ENCODE results near the gene CARD19.

The CARD19 gene

DNA sequence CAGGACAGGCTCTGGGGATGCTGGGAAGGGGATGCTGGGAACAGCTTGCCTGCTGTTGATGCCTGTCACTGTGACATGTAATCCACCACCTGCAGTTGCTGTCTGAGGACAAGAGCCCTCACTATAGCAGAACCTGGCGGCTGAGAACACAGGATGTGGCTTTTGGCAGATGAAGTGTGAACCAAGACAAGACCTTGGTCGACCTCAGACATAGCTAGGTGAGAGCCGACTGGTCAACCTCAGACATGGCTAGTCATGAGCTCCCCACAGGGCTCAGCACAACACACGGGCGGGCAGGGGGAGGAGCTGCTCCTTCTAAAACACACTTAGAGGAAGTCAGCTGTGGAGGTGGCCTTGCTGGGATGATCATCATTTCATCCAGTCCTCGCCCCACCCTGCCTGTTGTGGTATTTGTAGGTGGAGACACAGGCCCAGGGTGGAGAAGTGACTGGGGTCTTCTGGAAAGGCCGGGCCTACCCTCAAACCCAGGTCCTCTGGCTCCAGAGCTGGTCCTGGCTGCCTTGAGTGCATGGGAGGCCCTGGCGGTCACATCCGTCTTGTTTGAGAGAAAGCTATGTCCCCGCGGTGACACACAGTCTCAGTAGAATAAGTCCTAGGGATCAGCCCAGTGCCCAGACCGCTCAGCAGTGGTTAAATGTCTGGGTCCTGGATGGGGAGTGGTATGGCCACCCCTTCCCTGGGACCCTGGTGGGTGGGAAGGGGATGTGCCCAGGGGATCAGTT is 31.5 kb upstream of the CARD19 start:
- DNase-seq (ENCODE audit: low read depth) = peak; percentile 20
- TF ChIP-seq, protein P1, sequence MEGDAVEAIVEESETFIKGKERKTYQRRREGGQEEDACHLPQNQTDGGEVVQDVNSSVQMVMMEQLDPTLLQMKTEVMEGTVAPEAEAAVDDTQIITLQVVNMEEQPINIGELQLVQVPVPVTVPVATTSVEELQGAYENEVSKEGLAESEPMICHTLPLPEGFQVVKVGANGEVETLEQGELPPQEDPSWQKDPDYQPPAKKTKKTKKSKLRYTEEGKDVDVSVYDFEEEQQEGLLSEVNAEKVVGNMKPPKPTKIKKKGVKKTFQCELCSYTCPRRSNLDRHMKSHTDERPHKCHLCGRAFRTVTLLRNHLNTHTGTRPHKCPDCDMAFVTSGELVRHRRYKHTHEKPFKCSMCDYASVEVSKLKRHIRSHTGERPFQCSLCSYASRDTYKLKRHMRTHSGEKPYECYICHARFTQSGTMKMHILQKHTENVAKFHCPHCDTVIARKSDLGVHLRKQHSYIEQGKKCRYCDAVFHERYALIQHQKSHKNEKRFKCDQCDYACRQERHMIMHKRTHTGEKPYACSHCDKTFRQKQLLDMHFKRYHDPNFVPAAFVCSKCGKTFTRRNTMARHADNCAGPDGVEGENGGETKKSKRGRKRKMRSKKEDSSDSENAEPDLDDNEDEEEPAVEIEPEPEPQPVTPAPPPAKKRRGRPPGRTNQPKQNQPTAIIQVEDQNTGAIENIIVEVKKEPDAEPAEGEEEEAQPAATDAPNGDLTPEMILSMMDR (IDR thresholded peaks at IDR 0.05; ENCODE audit: low read depth, low read length, missing control alignments) = no peak
- in situ Hi-C loops (cut with HindIII; ENCODE audit: low sequenced_read_pairs) = no loop called here
- no peak overlapping the region for H3K4me3 ChIP-seq (ENCODE audit: low read depth, low read length)

DNA sequence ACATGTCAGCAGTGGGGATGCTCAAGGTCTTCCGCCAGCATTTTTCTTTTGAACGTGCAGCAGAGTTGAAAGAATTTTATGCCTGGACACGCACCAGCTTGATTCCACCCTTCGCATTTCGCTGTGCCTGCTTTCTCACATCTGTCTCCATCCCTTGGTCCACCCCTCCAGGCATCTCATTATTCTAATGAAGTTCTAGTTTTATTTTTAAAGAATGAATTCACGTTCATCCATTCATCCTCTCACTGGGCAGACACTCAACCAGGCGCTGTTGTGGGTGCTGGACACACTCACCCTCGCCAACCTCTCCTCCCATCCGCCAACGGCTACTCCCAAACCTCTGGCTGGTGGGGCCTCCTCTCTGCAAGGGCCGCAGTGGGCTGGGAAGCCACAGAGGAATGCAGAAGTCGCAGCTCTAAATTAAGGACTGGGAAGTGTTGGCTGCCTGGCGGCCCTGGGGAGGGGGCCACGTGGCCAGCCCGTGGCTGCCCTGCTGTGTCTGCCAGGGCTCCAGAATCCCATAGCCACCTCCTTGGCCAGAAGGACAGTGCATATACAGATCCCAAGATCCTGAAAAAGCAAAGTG is 30.8 kb upstream of the CARD19 start:
- no peak overlapping the region for H3K4me3 ChIP-seq (ENCODE audit: low read depth, low read length)
- no peak for DNase-seq (ENCODE audit: low read depth)
- in situ Hi-C loops (cut with HindIII; ENCODE audit: low sequenced_read_pairs) = no loop called here
- TF ChIP-seq, protein P1 (IDR thresholded peaks at IDR 0.05; ENCODE audit: low read depth, low read length, missing control alignments) = no peak

DNA sequence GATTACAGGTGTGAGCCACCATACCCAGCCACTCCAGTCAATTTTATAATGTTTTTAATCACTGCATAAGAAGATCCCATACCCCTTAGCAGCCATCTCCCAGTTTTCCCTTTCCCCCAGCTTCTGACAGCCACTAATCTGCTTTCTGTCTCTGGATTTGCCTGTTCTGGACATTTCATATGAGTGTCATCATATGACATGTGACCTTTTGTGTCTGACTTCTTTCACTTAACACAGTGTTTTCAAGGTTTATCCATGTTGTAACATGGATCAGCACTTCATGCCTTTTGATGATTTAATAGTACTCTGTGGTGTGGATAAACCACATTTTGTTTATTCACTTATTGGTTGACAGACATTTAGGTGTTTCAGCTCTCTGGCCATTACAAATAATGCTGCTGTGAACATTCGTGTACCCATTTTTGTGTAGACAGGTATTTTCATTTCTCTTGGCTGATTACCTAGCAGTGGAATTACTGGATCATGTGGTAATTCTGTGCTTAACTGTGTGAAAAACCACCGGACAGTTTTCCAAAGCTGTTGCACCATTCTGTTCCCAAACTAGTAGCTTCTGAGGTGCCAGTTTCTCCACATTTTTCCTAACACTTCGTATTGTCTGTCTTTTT is 28.9 kb upstream of the CARD19 start:
- in situ Hi-C loops (cut with HindIII; ENCODE audit: low sequenced_read_pairs) = no loop called here
- TF ChIP-seq, protein P1 (IDR thresholded peaks at IDR 0.05; ENCODE audit: low read depth, low read length, missing control alignments) = no peak

DNA sequence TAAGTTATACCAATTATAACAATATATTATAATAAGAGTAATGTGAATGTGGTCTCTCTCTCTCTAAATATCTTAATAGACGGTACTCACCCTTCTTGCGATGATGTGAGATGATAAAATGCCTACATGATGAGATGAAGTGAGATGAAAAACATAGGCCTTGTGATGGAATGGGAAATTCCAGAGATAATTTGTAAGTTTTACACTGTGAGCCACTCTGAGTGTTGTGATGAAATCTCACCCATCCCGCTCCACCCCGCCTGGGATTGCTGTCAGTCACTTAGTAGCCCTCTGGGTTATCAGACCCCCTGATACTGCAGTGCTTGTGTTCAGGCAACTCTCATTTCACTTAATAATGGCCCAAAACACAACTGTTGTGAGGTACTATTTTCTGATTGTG is 27.1 kb upstream of the CARD19 start:
- no peak for DNase-seq (ENCODE audit: low read depth)
- H3K4me3 ChIP-seq (ENCODE audit: low read depth, low read length) = no peak overlapping the region
- TF ChIP-seq, protein P1 (IDR thresholded peaks at IDR 0.05; ENCODE audit: low read depth, low read length, missing control alignments) = no peak
- in situ Hi-C loops (cut with HindIII; ENCODE audit: low sequenced_read_pairs) = no loop called here

More for the DNA sequence above, 28.9 kb upstream of the CARD19 start:
- no peak for DNase-seq (ENCODE audit: low read depth)
- no peak overlapping the region for H3K4me3 ChIP-seq (ENCODE audit: low read depth, low read length)

DNA sequence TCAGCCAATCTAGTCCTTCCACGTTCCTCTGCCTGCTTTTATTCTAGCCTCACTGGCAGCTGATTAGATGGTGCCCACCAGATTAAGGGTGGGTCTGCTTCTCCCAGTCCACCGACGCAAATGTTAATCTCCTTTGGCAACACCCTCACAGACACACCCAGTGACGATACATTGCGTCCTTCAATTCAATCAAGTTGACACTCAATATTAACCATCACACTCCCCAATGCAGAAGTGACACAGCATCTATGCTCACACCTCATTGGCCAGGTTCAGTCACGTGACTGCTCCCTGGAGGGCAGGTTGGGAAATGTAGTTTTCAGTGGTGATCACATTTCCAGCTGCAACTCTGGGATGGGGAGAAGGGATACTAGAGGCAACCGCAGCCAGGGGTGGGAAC is 24.6 kb upstream of the CARD19 start:
- no peak for DNase-seq (ENCODE audit: low read depth)
- TF ChIP-seq, protein P1 (IDR thresholded peaks at IDR 0.05; ENCODE audit: low read depth, low read length, missing control alignments) = no peak
- H3K4me3 ChIP-seq (ENCODE audit: low read depth, low read length) = no peak overlapping the region
- in situ Hi-C loops (cut with HindIII; ENCODE audit: low sequenced_read_pairs) = no loop called here

DNA sequence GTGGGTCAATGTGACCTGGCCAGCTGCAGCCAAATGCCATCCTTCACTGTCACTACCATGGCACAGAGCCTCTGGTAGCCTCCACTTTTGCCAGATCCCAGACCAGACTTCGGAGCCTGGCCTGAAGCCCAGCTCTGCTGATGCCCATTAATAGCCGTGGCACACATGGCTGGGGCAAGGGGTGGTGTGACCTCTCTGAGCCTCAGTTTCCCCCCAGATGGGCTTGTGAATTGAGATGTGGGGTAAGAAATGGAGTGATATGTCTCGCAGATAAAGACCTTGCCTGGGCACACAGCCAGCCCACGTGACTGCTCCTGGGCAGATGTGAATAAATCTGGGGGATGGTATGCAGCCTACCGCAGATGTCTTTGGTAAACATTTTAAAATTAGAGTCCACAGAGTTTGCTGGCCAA is 23.6 kb upstream of the CARD19 start:
- DNase-seq (ENCODE audit: low read depth) = peak; percentile 42
- in situ Hi-C loops (cut with HindIII; ENCODE audit: low sequenced_read_pairs) = no loop called here
- H3K4me3 ChIP-seq (ENCODE audit: low read depth, low read length) = no peak overlapping the region
- TF ChIP-seq, protein P1 (IDR thresholded peaks at IDR 0.05; ENCODE audit: low read depth, low read length, missing control alignments) = no peak

All from astrocyte of the cerebellum (primary cell).